GM21528 (cell line): ENCODE results near the gene POTEB.
"Not testable (repeated sequence)": the region's sequence is repeated elsewhere in the genome, so short reads cannot be mapped to it uniquely, and the experiment has no call there.

Experiments
- ATAC-seq: cut with Tn5 transposase; IDR thresholded peaks from one replicate; pipeline ENCODE4 v1.9.1; 2021; ENCODE audit warnings: mild to moderate bottlenecking, moderate library complexity; ENCODE audit not compliant: unreplicated experiment, low FRiP score

POTEB gene

GRCh38 chr15:21877635-21878034 lies at the start of gene POTEB:
Gene POTEB, minus strand, starts transcription at chr15:21877735. Its CDS starts 489 bp downstream, at chr15:21877246.
- not testable (repeated sequence) for ATAC-seq

GRCh38 chr15:21890955-21891354 lies 13.4 kb upstream of the POTEB start:
- ATAC-seq = not testable (repeated sequence)

- not testable (repeated sequence) for ATAC-seq
Observed at GRCh38 chr15:21889542-21889941, 12.0 kb upstream of the POTEB start.

- ATAC-seq = not testable (repeated sequence)
Observed at GRCh38 chr15:21838831-21839230, 38.7 kb downstream of the POTEB start.
